Dedifferentiated amniotic fluid mesenchymal stem cell (primary cell): Measurements from ENCODE around the gene NUP62.

ENCODE experiments used
- DNase-seq: peaks from one replicate; pipeline ENCODE4 v3.0.0-alpha.2; 2016; ENCODE audit errors: extremely low spot score

Gene NUP62

DNA sequence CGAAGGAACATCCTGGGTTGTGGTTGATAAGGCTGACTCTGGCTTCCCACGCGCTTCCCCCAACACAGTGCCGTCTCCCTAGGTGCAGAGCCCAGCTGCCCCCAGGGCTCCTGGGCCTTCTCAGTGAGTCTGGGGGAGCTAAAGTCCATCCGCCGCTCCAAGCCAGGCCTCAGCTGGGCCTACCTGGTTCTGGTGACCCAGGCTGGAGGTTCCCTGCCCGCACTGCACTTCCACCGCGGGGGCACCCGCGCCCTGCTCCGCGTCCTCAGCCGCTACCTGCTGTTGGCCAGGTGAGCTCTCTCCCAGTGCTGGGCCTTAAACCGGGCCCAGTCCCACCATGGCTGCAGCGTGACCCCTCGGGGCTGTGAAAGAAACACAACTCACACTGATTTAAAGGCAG is 48.1 kb downstream of the NUP62 start:
- no peak for DNase-seq

DNA sequence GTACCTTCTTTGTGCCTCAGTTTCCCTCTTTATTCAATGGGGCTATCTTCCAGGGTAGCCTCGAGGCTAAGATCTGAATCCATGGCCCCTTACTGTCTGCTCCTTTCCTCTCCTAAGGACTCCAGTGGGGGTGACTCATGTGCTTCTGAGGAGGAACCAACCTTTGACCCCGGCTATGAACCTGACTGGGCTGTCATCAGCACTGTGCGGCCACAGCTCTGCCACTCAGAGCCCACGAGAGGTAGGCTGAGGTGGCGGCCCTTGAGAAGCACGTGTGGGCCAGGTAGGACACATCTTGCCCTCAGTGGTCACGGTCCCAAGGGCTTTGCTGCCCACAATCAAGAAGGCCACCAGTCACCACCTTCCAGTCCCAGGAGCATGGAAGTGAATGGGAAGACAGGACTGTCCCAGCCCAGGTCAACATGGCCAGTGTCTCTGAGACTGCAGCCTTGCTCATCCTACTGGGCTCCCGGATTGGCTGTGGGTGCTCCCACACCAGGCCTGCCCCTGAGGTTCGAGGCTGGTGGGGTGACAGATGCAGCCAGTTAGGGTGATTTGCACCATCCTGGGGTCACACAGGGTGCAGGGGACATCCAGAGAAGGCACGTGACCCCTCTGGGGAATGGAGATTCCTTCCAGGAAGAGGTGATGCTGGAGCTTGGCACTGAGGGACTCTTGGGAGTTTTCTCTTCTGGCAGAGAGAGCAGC is 49.0 kb downstream of the NUP62 start:
- no peak for DNase-seq

DNA sequence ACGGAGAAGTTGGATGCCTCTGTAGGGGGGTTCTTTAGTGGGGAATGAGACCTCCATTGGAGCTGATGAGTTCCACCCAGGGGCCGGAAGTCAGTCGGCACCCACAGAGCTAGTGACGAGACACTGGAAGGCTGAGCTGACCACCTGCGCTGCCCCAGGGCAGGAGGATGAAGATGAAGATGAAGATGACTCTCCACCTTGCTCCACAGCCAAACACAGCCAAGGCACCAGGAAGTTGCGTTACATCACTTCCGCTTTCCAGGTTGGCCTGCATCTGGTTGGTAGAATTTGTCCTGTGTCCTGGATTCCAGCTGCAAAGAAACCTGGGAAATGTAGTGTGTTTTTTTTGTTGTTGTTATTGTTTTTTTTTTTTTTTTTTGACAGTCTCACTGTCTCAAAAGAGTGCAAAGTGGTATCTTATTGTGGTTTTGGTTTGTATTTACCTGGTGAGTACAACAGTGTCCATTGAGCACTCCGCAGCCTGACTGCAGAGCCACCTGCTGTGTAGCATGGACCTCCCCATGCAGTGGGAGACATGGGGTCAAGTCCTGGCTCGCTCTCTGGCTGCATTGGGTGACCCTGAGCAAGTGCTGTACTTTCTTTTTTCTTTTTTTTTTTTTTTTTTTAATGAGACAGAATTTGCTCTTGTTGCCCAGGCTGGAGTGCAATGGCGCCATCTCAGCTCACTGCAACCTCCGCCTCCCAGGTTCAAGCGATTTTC is 49.9 kb downstream of the NUP62 start:
- no peak for DNase-seq

DNA sequence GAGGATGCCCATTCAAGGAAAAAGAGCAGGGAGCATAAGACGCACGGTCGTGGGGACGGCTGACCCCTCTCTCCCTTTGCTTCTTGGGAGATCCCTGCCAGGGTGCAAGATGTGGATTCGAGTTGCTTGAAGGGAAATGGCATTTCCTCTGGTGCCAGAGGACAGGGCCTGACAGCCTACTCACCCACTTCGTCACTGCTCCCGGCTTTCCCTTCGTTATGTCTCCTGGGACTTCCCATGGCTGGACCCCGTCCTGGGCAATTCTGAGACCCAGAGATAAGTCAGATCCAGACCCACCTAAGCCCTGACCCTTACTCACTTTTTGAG is 50.6 kb downstream of the NUP62 start:
- no peak for DNase-seq

DNA sequence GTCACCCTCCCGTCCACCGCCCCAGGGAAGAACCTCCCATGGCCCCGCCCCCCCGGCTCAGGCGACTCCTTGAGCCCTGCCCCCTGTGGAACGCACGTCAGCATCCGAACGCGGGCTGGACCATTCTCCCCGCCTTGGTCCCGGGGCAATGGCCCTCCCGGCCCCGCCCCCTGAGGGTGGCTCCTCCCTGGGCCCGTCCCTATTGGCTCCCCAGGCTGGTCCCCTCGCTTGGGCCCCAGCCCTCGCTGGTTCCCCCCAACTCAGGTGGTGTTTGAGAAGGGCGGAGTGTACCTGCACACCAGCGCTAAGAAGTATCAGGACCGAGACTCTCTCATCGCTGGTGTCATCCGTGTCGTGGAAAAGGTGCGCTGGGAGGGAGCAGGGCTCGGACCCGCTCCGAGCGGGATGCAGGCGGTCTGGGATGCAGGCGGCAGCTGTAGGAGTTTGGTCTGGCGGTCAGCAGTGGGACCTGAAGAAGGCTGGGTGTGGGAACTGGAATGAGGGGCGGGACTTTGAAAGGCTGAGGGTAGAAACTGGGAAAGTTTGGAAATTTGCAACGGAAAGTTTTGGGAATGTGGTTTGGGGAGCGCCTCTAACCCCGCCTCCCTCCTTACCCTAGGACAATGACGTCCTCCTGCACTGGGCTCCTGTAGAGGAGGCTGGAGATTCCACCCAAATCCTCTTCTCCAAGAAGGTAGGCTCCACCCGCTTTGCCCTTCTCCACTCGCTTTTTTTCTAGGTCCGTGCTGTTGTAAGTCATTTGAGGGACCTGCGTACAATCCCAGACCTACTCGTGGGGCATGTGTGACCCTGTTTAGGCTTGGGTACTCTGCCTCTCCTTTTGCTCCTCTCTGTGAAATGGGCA is 51.2 kb downstream of the NUP62 start:
- DNase-seq, result peak; percentile 97

DNA sequence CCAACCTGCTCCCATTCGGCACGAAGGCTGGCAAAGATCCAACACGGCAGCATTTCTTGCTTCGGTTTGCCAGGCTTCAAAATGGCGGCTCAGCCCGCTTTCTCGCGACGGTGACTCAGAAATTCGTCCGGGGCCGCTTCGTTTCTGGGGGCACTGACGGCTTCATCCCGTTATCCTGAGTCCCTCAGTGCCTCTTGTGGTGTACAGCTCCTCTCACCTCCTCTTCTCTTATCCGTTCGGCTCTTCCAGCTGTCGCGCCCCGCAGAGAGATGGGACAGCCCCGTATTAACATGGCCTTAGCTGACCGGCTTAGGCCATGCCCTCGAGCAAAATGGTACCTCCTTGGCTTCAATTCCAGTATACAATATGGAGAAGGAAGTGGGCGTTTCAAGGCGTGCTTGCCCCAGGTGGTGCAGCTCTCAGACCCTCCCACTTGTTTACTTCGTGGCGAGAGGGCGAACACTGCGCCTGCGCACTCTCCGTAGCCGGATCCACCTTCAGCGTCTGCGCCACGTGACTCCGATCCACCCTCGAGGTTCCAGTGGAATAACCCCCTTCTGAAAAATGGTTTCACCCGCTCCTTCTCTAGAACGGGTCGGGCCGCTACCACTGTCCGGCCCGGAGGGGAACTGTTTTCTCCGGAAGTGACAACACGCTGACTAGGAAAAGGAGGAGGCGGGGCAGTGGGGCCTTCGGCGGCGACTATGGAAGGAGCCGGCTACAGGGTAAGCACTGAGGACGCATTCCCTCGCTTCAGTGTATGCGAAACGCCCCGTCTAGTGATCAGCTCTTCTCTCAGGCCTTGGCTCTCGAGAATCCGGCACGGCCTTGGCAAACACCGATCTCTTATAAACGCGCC is 52.1 kb downstream of the NUP62 start, which contains the start of the genes AKT1S1 and TBC1D17:
Gene AKT1S1 (minus strand): TSS at position 336 of the 859 bp plus-strand sequence. CDS start 4,060 bp downstream, outside the sequence.
Gene TBC1D17 (plus strand): TSS at position 683 of the 859 bp plus-strand sequence. CDS start 22 bp downstream, at position 705.
- DNase-seq, result peak; percentile 100

DNA sequence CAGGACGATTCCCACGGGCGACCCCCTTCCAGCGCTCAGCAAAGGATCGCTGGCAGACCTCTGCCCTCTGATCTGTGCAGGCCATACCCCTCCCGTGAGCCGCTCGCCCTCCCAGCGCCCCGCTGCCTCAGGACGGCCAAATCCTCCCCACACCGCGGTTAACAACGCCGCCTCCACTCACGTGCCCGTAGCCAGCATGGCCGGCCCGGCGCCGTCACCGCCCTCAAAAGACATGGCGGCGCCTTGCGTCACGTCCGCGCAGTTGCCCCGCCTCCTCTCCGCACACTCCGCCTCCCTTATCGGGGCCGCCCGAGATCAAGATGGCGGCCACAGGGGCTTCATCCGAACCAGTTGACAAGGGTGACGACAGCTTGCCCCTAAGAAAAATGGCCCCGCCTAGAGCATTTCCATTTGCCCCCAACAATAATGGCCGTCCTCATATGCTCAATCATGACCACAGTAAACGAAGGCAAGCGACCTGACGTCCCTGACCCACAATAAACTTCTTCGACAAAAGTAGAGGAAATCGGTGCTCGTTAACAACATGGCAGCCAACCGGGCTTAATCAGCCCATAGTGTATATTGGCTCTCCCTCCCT is 52.8 kb downstream of the NUP62 start:
- peak; percentile 98 for DNase-seq

DNA sequence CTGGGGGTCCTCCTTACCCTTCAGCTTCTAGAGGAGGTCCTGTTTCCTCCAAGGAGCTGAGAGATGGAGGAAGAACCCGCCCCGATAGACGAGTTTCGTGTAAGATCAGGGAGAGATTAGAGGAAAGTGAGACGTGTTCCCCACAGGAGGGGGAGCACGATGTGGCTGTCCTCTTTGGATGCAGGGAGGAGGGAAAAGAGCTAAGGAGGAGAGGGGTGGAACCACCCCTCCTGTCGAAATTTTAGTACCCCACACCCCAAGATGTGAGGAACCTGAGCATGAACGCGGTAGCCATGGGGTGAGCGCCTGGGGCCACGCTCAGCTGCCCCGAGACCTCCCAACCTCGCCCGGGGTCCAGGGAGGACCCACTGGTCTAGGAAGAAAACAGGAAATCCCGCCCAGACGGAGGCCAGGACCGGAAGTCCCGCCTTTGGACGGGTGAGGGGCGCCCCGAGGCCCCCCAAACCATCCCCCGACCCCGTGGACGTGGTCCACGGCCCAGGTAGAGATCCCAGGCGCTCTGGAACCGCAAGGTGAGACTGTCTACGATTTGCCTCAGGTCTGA is 53.4 kb downstream of the NUP62 start:
- no peak for DNase-seq

DNA sequence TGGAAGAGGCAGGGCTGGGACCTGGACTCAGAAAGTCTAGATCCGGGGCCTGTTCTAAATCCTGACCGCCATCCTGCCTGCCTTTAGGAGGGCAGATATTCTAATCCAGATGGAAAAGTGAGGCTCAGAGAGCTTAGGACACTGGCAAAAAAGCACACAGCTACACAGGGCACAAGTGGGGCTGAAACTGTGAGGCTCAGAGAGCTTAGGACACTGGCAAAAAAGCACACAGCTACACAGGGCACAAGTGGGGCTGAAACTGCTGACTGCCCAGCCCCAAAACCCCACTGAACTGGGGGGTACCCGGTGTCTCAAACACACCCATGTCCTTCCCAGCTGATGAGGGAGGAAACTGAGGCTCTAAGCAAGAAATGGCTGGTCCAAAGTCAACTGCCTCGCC is 54.1 kb downstream of the NUP62 start:
- DNase-seq, result no peak

DNA sequence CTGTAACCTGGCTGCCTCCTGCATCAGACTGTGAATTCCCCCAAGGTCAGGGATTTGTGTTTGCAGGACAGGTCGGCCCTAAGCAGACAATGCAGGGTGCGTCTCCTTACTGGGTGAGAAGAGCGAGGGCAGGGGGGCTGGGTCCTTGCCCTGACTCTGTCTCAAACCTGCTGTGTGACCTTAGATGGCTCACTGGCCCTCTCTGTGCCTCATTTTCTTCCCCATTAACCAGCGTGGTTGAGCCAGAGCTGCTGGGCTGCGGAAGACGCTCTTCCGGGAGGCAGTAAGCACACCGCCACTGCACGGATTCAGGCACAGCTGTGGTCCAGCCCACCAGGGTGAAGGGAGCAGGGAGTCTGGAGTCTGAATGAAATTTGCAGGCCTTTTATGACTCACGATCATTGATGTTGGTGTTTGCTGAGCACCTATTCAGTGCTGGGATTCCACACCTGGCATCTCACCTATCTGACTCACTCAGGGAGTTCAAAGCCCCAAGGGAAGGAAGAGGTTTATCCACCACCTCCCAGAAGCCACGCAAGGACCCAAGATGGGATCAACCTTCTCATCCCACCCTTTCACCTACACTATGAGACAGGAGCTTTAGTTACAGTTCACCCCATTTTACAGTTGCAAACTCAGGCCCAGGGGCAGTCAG is 54.7 kb downstream of the NUP62 start:
- no peak for DNase-seq

DNA sequence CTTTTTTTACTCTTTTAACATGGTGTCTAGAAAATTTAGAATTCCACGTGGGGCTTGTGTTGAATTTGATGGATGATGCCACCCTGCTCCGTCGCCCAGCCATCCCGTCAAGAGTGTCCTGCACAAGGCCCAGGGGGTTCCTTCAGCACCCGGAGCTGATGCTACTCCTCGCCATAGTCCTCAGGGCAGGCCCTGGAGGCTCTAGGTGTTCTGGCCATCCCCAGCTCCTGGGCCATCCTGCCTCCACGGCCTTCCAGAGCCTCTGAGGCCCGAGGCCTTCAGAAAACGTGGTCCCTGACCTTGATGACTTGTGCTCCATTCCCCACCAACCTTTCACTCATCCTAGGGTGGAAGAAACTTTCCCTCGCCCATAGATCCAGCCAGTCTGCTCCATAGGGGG is 55.5 kb downstream of the NUP62 start:
- no peak for DNase-seq

DNA sequence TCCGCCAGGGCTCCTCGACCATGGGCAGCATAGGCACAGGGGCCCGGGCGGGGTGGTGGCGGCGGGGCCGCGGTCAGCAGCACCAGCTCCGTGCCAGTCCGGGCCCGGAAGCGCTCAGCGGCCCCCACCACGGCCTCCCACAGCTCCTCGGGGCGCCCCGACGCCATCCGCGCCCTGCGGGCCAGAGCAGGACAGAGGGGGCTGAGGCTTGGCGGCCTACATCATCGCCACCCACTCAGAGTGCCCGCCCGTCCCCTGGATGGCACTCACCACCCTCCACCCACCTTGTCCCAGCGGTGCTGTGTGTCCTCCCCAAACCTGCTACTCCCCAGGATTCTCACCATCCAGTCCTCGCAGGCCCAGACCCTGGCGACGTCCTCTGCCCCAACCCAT is 56.2 kb downstream of the NUP62 start:
- no peak for DNase-seq

DNA sequence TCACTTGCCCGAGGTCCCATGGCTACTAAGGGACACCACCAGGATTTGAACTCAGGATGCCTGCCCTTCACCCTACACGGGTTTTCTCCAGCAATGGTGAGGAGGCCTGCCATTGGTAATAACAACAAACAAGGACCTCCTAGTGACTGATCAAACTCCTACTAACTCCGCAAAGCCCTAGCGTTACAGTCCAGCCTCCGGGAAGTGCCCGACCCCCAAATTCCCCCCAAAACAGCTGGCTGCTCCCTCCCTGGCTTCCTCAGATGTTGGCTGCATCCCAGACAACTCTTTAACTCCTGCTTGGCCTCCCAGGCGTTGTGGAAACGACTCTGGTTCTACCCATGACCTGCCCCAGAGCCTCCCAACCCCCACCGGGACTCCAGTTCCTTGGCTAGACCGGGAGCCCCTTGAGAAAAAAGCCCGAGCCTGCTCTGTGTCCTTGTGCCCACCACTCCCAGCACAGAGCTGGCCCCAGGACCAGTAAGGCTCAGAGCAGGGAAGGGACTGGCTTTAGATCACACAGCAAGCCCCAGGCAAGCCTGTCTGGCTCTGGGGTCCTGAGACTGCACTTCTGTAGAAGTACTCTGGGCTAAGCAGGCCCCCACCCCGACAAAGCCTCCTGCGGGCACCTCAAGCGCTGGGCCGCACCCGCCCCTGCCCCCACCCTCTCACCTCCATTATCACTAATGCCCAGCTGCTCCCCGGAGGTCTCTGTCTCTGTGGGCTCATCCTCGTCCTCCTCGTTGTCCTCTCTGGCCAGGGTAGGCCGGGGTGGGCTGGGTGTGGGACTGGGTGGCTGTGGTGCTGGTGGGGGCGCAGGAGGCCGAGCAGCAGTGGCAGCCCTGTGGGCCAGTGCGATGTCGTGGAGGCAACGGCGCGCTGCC is 56.8 kb downstream of the NUP62 start:
- DNase-seq, result no peak

DNA sequence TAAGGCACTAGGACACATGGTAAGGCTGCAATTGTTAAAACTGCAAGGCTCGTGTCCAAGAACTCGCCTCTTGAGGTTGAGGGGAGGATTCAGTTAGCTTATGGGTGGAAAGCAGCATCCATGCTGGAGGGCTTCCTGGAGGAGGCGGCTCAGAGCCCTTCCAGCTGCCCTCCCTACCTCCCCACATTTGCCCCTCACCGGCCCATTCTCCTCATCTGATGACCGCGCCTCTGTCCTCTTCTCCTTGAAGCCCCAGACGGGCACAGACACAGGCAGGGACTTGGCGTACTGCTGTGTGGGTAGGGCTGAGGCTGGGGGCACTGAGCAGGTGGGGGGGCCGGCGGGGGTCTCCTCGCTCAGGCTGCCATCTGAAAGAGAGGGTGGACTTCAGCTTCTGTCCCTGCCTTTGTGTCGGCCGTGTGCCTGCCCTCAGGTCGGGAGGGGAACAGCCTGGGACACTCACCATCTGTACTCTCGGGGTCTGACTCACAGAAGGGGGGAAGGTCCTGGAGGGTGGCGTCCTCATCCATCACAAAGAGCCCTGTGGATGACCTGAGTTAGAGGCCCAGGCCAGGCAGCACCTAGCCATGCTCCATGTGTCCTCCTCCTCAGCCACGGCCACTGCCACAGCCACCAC is 57.8 kb downstream of the NUP62 start:
- no peak for DNase-seq

DNA sequence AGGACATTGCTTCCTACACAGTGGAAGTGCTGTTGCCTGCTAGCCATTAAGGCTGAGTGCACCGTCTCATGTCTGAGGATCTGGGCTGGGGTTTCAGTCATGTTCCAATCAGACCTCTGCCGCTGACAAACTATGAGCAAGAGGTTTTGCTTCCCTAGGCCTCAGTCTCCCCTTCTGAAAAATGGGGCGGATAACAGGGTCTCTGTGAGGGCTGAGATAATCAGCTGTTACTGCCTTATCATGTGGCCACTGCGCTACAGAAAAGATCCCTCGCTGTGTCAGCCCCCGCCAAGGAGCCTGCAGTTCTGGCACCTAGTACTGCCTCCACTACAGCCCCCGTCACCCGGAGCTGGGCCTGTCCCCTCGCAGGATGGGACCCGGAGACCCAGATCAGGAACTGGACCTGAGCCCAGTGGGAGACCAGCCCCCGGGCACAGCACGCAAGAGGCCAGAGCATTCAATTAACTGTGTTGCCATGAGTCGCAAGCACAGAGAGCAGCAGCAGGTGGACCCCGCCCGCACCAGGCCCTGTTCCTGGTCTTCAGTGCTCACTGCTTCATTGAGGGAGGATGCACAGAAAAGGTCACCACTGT is 58.9 kb downstream of the NUP62 start:
- no peak for DNase-seq

DNA sequence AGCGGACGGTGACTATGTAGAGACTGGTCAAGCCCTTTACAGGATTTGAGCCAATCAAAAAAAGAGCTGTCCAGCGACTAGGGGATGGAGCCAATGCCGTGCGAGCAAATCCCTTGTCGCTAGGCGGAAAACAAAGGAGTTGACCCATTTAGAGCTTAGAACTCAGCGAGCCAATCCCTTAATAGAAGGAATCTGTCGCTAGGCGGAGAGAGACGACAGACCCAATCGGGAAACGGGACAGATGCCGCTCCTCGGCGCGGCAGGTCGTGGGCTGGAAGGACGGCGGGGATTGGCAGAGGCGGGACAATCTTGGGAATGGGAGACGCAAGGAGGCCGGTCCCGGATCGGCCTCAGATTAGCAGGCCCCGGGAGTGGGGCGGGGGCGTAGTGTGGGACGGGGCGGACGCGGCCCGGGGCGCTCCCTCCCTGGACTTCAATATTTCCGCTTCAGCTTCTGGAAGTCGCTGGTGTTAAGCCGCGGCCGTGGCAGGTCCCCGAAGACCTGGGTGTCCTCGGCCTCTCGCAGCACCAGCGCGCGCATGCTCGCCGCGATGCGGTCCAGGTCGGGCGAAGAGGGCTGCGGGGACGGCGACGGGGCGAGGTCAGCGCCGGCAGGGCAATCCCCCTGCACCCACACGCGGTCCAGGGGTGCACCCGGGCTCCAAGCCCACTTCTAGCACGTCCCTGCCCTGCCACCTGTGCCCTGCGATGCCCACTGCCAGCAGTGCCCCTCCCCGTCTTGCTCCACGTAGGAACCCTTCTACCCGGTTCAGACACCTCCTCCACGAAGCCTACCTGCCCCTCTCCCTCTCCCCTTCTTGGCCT is 59.6 kb downstream of the NUP62 start:
- DNase-seq, result peak; percentile 100

DNA sequence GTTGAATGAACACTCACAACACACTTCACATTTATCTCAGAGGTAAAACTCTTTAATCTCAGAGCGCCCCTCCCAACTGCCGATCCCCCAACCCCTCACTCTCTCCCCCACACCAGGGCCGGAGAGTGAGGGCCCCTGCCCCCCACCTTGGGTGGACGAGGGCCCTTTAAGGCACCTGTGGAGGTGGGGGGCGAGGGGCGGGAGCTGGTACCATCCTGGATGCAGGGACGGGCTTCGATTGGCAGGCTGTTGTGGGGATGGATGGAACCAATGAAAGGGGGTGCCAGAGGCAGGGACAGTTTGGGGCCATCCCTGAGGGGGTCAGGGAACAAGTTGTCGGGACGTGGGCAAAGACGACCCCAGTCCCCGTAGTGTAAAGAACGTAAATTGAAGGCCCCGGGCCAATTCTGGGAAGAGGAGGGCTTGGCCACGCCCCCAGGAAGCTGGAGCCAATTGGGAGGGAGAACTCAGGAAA is 60.3 kb downstream of the NUP62 start:
- no peak for DNase-seq
